DOHH2 (cell line): ENCODE data around the gene STUM.

ENCODE experiments used
- EZH2phosphoT487 ChIP-seq: fragments of 200-600 bp; sonication (generic); IDR thresholded peaks from 2 replicates; pipeline ENCODE4 v1.6.1; 2017; ENCODE audit warnings: borderline replicate concordance, mild to moderate bottlenecking, antibody characterized with exemption, low read length, moderate library complexity, mixed read lengths
- TF ChIP-seq, protein P1 (sequence below): fragments of 200-600 bp; sonication (generic); IDR thresholded peaks from one replicate; pipeline ENCODE4 v1.5.1; 2014; ENCODE audit warnings: antibody characterized with exemption, mild to moderate bottlenecking, low read depth, low read length; ENCODE audit not compliant: poor library complexity, severe bottlenecking

DNA sequence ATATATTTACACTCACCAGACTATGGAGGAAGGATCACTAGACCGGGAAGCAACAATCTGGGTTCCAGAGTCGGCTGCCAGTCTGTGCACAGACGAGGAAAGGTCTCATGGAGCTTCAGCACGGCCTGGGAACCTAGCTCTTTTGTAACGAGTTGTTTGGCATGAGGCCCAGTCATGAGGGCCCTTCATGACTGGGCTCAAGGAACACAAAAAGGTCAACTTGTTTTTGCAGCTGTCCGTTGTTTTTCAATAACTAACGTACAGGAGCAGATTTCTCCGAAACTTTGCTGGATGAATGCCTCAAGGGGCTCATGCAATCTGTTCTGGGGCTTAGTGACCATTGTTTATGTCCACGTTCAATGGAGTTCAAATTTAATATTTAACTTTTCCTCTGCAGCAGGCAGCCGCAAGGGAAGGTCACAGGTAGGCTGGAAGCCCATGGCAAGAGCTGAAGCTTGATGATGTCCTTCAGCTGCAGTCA, 5.9 kb upstream of the STUM start:
- TF ChIP-seq, protein P1, sequence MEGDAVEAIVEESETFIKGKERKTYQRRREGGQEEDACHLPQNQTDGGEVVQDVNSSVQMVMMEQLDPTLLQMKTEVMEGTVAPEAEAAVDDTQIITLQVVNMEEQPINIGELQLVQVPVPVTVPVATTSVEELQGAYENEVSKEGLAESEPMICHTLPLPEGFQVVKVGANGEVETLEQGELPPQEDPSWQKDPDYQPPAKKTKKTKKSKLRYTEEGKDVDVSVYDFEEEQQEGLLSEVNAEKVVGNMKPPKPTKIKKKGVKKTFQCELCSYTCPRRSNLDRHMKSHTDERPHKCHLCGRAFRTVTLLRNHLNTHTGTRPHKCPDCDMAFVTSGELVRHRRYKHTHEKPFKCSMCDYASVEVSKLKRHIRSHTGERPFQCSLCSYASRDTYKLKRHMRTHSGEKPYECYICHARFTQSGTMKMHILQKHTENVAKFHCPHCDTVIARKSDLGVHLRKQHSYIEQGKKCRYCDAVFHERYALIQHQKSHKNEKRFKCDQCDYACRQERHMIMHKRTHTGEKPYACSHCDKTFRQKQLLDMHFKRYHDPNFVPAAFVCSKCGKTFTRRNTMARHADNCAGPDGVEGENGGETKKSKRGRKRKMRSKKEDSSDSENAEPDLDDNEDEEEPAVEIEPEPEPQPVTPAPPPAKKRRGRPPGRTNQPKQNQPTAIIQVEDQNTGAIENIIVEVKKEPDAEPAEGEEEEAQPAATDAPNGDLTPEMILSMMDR, result no peak
- no peak for TF ChIP-seq EZH2phosphoT487
